Urothelium cell line (cell line): ENCODE measurements around the gene ADORA2B.
"Not testable (repeated sequence)": the region's sequence is repeated elsewhere in the genome, so short reads cannot be mapped to it uniquely, and the experiment has no call there.

ENCODE experiments used
- DNase-seq: peaks from one replicate; pipeline ENCODE4 v3.0.0; 2011; ENCODE audit warnings: low spot score, mixed read lengths
- FAIRE-seq: peaks from 2 replicates; lab custom pipeline; 2011; peaks lifted over from hg19 to GRCh38; lab: Jason Lieb, UNC

Gene ADORA2B

DNA sequence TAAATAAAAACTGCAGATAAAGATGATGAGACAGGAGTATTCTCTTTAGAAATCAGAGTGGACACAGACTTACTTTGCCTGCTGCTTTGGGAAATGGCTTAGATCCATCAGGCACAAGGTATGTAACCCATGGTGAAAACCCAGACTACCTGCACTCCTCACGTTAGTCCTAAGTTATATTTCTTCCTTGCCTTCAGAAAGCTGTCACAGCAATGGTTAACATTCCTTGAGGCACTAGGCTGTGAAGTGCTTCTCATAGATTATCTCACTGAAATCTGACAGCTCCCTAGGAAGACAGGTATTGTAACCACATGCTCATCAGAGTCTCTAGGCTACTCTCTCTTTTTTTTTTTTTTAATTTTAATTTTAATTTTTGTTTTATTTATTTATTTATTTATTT is 33.7 kb downstream of the ADORA2B start:
- FAIRE-seq (no peak), DNase-seq (no peak)

DNA sequence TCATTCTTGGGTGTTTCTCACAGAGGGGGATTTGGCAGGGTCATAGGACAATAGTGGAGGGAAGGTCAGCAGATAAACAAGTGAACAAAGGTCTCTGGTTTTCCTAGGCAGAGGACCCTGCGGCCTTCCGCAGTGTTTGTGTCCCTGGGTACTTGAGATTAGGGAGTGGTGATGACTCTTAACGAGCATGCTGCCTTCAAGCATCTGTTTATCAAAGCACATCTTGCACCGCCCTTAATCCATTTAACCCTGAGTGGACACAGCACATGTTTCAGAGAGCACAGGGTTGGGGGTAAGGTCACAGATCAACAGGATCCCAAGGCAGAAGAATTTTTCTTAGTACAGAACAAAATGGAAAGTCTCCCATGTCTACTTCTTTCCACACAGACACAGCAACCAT is 34.1 kb downstream of the ADORA2B start:
- not testable (repeated sequence) for FAIRE-seq, DNase-seq

DNA sequence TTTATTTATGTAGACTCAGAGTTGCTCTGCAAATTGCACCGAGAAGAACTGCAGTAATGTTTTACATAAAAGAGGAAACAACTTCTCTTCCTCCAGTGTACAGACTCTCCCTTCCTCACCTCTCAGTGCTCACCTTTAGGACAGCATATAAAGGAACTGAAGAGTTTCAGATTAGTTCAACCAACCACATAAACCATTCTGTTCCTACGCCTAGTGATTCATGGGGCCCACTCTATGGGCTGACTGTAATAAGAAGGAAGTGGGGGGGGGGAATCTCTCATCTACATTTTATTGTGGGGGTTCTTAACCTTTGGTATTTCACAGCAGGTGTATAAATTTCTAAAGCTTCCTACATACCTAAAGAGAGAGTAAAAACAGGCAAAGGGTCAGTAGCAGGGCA is 36.3 kb downstream of the ADORA2B start:
- FAIRE-seq (no peak), DNase-seq (no peak)

DNA sequence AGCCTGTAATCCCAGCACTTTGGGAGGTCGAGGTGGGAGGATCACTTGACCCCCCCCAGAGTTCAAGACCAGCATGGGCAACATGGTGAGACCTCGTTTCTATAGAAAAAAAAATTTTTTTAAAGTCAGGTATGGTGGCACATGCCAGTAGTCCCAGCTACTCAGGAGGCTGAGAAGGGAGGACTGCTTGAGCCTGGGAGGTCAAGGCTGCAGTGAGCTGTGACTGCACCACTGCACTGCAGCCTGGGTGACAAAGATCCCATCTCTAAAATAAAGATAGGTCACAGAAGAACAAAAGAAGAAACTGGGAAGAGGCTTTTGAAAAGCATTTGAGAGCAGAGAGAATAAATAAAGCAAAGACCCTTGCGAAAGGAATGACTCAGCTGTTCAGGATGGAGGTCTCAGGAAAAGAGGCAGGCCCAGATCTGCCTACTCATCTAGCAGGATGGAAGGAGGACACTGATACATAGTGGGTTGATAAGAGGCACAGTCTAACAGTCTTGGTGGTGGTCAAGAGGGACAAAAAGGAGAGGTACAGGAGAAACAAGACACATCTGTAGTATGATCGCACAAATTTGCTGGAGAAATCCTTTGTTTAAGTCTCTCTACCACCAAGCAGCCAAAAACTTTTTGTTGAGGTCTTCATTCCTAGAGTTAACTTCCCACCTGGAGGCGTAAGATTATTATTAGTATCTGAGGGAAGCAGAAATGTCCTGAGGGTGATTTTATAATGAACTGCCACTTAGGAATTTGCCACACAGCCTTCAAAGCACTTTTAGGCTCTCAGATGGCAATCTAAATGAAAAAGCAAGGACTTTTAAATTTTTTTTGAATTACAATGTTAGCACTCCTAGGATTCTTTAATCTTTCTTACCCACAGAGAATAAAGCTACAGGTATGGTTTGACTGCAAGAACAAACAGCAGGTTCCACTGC is 37.0 kb downstream of the ADORA2B start:
- FAIRE-seq: no peak
- no peak for DNase-seq

DNA sequence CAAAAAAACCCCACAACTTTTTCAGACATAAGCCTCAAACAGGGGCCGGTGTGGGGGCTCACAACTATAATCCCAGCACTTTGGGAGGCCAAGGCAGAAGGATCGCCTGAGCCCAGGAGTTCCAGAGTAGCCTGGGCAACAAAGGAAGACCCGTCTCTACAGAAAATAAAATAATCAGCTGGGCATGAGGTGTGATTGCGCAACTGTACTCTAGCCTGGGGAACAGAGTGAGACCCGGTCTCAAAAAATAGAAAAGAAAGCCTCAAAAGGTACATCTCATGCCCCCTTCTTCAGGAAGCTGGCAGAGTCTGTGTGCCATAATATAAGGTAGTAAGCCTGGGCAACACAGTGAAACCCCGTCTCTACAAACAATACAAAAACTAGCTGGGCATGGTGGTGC is 51.4 kb downstream of the ADORA2B start:
- DNase-seq (no peak), FAIRE-seq (no peak)

DNA sequence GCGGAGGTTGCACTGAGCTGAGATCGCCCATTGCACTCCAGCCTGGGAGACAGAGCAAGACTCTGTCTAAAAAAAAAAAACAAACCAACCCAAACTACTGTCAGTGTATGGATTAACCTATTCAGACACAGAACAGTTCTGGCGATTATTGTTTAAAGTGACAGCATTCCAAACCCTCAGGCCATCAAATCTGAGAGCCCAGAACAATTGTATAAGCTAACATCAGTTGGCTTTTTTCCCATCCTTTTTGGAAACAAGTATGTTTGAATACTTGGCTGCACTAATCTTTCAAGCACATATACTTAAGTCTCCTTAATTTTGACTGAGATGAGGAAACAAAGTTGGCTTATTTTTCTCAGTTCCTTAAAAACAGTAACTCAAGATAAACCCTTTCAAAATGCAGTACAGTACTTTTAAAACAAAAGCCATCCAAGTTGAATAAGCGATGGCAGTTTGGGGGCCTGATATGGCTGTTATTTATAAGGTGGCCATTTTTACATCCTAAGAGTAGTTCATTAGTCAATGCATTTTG is 53.2 kb downstream of the ADORA2B start:
- no peak for FAIRE-seq
- DNase-seq: no peak

DNA sequence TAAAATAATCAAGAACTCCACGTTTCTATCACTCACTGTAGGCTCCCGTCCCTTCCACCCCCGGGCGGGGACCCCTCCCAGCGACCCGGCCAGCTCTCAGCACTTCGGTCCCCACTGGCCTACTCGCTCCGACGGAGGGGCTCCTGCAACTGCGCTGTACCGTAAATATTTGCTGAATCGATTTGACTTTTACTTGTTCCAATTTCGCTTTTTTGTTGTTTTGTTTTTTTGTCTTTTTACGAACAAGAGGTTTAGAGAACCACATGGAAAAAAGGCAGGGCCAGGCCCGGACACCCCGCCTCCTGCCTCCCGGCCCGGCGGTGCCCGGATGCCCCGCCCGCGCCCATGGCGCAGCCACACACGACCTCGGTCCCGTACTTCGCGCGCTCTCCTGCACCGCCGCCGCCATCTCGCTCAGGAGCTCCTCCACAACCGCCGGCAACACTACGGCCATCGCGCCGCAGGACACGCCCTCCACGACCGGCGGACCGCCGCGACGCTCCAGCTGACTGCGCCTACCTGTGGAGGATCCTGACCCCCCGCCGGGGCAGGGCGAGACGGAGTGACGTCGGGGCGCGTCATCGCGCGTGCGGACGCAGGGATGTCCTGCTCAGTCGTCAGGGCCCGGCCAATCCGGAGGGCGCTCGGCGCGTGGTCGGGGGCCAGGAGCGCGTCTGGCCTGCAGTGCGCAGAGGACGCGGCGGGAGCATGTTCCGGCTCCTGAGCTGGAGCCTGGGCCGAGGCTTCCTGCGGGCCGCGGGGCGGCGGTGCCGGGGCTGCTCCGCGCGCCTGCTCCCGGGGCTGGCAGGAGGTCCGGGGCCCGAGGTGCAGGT is 54.4 kb downstream of the ADORA2B start, which contains the start of the genes TTC19 and ZSWIM7:
TTC19 (plus strand) TSS at position 684 of the 833 bp plus-strand sequence; CDS start at position 709, 25 bp downstream.
ZSWIM7 (minus strand) TSS at position 564 of the 833 bp plus-strand sequence; CDS start at position 454, 110 bp downstream.
- FAIRE-seq (peak; percentile 92), DNase-seq (peak; percentile 95)

DNA sequence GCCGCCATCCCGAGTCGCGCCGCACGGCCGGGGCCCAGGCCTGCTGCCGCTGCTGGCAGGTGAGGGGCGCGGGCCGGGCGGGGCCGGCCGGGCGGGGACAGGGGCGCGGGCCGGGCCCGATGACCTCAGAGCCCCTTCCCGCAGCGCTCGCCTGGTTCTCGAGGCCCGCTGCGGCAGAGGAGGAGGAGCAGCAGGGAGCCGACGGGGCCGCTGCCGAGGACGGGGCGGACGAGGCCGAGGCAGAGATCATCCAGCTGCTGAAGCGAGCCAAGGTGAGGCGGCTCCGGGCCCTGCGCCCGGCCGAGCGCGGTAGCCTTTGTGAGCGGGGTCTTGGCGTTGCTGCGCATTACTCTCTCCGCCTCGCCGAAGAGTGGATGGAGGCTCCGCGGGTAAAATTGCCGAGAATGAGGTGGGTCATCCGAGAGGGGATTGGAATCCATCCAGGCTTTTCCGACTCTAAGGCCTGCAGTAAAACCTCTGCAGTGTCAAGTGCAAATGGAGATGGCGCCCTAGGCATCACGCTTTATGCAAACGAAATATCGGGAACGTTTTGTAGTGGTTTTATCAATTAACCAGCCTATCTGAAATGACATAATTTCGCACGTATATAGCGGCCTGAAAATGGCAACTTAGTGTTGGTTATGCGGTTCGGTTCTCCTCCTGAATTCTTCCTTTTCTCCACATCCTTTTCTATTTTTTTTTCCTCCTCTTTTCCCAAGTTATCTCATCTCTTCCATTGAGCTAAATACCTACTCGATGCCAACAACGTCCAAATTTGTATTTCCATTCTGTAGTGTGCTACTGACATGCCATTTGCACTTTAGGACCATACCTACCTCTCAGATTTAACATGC is 55.3 kb downstream of the ADORA2B start:
- FAIRE-seq (no peak), DNase-seq (peak; percentile 42)

DNA sequence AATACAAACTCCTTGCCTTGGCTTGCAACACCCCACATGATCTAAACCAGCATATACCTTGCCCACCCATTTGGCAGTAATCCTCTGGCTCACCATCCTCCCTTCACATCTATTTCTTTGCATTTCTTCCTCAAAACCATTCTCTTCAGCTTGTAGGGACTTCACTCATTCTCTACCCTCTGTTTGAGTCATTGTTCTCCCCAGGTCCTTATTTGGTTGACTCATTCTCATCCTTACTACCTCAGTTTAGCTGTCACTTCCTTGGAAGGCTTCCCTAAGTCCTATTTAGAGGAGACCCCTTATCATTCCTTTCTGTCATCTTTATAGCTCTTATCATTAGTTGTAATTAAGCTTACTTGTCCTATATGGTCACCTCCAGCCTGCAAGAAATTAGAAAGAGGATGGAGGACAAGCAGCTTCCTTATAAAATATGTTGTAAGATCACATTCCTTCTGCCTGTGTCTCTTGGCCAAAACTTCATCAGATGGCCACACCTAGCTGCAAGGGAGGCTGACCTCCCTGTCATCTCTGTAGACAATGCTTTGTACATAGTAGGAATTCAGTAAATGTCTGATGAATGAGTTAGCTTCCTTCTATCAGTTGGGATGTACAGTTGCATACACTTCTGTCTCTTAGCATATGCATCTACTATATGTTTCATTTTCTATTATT is 56.4 kb downstream of the ADORA2B start:
- DNase-seq (no peak), FAIRE-seq (no peak)

DNA sequence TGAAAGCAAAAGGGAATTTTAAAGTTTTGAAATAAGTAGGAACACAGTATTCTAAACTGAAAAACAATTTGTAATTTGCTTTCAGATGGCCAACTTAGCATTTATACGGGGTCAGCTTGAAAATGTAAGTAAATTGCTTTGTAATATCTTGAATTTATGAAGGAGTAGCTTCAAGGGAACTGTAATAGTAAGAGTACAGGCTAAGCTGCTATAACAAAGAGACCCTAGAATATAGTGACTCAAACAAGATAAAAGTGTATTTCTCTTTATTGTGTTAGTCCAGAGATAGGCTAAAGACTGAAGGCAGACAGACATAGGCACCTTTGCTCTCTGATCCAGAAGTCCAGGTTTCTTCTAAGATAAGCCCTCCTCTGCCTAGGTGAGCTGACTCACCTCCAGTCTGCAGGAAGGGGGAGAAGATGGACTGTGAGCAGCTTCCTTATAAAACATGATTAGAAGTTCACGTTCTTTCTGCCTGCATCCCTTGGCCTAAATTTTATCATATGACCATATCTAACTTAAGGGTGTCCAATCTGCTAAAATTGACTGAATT is 57.9 kb downstream of the ADORA2B start:
- DNase-seq (no peak), FAIRE-seq (no peak)

DNA sequence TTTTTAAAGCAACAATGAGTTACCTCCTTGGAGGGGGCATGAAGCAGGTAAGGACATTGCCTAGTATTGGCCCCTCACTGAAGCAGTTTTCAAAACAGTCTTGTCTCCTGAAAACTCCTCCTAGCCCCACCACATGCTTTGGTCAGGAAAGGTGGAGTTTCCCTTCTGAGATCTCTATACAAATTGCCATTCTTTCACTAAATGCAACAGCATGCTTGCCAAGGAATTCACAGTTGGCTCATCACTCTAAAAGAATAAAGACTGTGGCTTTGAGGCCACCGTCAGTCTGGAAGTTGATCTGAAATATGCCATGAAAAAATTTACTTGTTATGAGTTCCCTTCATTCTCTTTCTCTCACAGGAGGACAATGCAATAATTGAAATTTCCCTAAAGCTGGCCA is 58.9 kb downstream of the ADORA2B start:
- no peak for DNase-seq
- FAIRE-seq: no peak

DNA sequence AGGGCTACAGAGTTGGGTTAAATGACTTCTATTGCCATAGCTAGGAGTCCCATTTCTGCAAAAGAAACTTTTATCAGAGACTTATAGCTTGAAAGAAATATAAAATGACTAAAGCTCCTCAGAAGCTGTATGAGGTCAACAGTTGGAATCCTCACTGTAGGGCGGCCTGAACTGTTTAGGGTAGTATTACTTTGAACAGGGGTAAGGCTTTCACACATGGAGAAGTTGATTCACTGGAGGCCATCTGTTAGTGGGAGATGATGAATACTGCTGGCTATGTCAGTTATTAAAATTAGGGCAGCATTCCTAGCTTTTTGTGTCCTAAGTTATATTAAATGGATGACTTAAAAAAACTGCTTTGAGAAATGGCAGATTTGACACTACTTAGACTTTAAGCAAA is 60.7 kb downstream of the ADORA2B start:
- no peak for DNase-seq

DNA sequence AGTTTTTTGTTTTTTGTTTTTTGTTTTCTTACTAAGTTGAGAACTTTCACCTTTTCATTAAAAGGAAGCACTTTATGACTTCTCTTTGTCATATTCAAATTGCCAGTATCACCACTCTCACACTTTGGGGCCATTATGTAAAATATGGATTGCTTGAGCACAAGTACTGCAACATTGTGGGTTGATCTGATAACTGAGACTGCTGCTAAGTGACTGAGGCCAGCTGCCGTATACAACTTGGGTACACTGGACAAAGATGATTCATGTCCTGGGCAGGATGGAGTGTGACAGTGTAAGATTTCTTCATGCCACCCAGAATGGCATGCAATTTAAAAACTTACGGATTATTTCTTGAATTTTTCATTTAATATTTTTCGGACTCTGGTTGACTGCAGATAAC is 62.5 kb downstream of the ADORA2B start:
- FAIRE-seq: no peak
- DNase-seq: no peak

More for the DNA sequence above, 60.7 kb downstream of the ADORA2B start:
- no peak for FAIRE-seq

DNA sequence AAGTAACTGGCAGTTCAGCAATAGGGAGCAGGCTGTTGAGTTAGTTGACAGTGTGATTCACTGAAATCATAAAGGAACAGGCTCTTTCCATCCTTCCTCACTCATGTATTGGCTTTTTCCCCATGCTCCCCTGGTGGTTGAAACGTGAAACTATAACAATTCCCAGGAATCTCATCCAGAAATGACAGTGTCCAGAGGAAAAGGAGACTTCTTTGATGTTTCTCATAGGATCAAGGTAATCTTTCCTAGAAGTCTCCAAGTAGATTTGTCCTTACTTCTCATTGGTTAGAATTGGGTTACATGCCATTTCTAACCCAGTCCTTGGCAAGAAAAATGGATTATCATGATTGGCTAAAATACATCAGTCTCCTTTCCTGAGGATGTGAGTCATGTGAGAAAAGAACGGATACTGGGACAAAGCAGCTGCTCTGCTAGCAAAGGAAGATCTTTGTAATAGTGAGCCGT is 69.0 kb downstream of the ADORA2B start:
- DNase-seq (peak; percentile 21), FAIRE-seq (no peak)

DNA sequence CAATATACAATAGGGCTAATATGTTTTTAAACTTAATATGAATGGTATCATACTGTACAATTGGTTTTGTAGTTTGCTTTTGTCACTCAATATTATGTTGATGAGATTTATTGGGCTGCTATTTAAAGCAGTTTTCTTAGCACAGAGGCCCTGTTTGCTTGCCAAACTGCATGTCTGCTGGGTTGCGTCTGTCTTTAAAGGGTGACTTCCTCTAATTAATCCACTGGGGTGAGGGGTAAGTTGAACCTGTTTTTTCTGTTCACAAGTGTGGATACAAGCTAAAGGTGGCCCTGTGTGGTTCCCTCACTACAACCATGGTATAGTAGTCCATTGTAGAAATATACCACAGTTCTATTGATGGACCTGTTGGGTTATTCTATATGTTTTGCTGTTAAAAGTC is 74.4 kb downstream of the ADORA2B start:
- FAIRE-seq (no peak), DNase-seq (no peak)

DNA sequence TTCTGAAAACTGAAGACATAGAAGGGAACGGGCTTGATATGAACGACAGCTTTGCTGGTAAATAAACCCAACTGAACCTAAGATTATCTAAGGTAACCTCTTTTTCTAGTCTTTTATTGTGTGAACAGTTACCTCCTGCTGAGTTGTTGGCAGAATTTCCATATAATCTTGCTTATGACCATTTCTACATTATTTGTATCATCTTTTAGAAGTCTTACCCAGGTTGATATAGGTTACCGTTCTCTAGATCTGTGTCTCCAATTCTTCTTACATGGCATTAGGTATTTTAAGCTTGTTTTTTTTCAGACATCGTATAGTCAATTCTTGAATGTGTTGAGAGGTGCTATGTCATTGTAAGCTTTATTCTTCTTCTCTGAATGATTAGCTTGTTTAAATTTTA is 79.0 kb downstream of the ADORA2B start:
- FAIRE-seq (no peak), DNase-seq (no peak)

DNA sequence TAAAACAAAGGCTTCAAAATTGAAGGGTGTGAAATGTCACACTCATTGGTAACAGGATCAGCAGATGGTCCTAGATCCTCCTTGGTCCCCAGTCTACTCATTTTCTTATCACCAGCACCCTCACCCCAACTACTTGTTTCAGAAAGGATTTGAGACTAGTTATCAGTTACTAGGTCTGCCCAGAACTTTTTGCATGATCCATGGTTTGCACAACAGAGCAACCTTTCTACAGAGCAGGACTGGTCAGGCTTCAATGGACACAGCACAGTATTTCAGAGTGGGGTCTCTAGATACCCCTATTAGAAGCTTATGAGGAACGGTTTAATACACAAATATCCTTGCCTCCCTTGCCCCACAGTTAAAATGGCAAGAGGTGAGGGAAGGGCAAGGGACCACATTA is 80.3 kb downstream of the ADORA2B start:
- DNase-seq: no peak
- FAIRE-seq: no peak
